Karpas-422 (cell line): ENCODE measurements around the gene ILDR2. TPM values are rescaled to one million over a fixed set of nuclear protein-coding genes. Genes with fewer than 3 reads are reported as not detected.
A peak's percentile ranks its signal among the peaks of the same experiment; 100 is the strongest.

Experiments used
- DNase-seq: peaks from one replicate; pipeline ENCODE4 v3.0.0-alpha.2; 2015
- H2AFZ ChIP-seq: fragments of 200-600 bp; sonication (generic); 2 replicates; pipeline ENCODE4 v1.6.1; 2014; ENCODE audit warnings: antibody characterized with exemption, low read length, mixed read lengths
- H3K27ac ChIP-seq: fragments of 200-600 bp; sonication (generic); 2 replicates; pipeline ENCODE4 v1.5.1; 2014; ENCODE audit warnings: mild to moderate bottlenecking, low read length, moderate library complexity
- H3K27me3 ChIP-seq: fragments of 200-600 bp; sonication (generic); 2 replicates; pipeline ENCODE4 v1.6.1; 2014; ENCODE audit warnings: low read length, mixed read lengths
- H3K36me3 ChIP-seq: fragments of 200-600 bp; sonication (generic); 2 replicates; pipeline ENCODE4 v1.6.1; 2014; ENCODE audit warnings: low read length, mixed read lengths; ENCODE audit not compliant: insufficient read depth
- H3K4me1 ChIP-seq: fragments of 200-600 bp; sonication (generic); 2 replicates; pipeline ENCODE4 v1.6.1; 2014; ENCODE audit warnings: mild to moderate bottlenecking, low read length, mixed read lengths
- H3K4me2 ChIP-seq: fragments of 200-600 bp; sonication (generic); 2 replicates; pipeline ENCODE4 v1.6.1; 2014; ENCODE audit warnings: low read length, low read depth, mild to moderate bottlenecking; ENCODE audit not compliant: poor library complexity, severe bottlenecking
- H3K4me3 ChIP-seq: fragments of 200-600 bp; sonication (generic); 2 replicates; pipeline ENCODE4 v1.5.1; 2014; ENCODE audit warnings: mild to moderate bottlenecking, antibody characterized with exemption, low read length, mixed read lengths
- H3K79me2 ChIP-seq: fragments of 200-600 bp; sonication (generic); 2 replicates; pipeline ENCODE4 v1.6.1; 2014; ENCODE audit warnings: mild to moderate bottlenecking, low read length, mixed read lengths
- H3K9ac ChIP-seq: fragments of 200-600 bp; sonication (generic); 2 replicates; pipeline ENCODE4 v1.6.0; 2014; ENCODE audit warnings: low read length
- H3K9me2 ChIP-seq: fragments of 200-600 bp; sonication (generic), shearing (Covaris generic); replicated peaks from 2 replicates; pipeline ENCODE4 v1.6.0; 2014; ENCODE audit warnings: mild to moderate bottlenecking, low read length, moderate library complexity; ENCODE audit not compliant: insufficient read depth
- H3K9me3 ChIP-seq: fragments of 300-700, 200-600 bp; sonication (generic); 2 replicates; pipeline ENCODE4 v1.6.1; 2014; ENCODE audit warnings: low read length, mixed read lengths
- H4K20me1 ChIP-seq: fragments of 200-600 bp; sonication (generic); 2 replicates; pipeline ENCODE4 v1.6.1; 2014; ENCODE audit warnings: mild to moderate bottlenecking, antibody characterized with exemption, low read length, low read depth; ENCODE audit not compliant: insufficient read depth
- total RNA-seq: library from RNA; depleted of rRNA; stranded (reverse); fragments of >200 nt; shearing (Covaris generic); gene quantifications from 2 replicates; pipeline ENCODE4 v1.2.3, GENCODE V29; 2014; ENCODE audit warnings: low replicate concordance

Gene ILDR2
- total RNA-seq, 1 experiment from 2014 or later, result 30.7 TPM

- peaks cover 5% of the 10 kb centered on the region for H3K9me3 ChIP-seq
- no peaks in the 10 kb centered on the region for H3K27me3 ChIP-seq
- 0 out of 2 replicates have a peak, but pooled peaks cover 5% of the 10 kb centered on the region for H3K4me1 ChIP-seq
Measured at GRCh38 chr1:166914111-166914510, 61.2 kb downstream of the ILDR2 start.

GRCh38 chr1:166911624-166912023 lies 63.7 kb downstream of the ILDR2 start:
- Histone ChIP-seq H3K9me3 (peaks cover 5% of the 10 kb centered on the region), H2AFZ (no peak overlapping the region), H3K27ac (no peak overlapping the region)

More at GRCh38 chr1:166914111-166914510, 61.2 kb downstream of the ILDR2 start:
- H3K4me2 ChIP-seq, result no peak overlapping the region
- no peak overlapping the region for H2AFZ ChIP-seq
- H4K20me1 ChIP-seq, result no peaks in the 10 kb centered on the region
- no peak for DNase-seq
- H3K9ac ChIP-seq, result no peak overlapping the region
- no peaks in the 10 kb centered on the region for H3K79me2 ChIP-seq
- no peaks in the 10 kb centered on the region for H3K9me2 ChIP-seq
- no peaks in the 10 kb centered on the region; the same call in 1 of the 2 replicates for H3K36me3 ChIP-seq
- no peak overlapping the region for H3K4me3 ChIP-seq
- no peak overlapping the region for H3K27ac ChIP-seq

GRCh38 chr1:166910396-166910994 lies 64.8 kb downstream of the ILDR2 start:
- Histone ChIP-seq H3K27me3 (no peaks in the 10 kb centered on the region), H3K9me3 (peaks cover 5% of the 10 kb centered on the region), H3K4me1 (peaks cover 17% of the 10 kb centered on the region), H3K27ac (no peak overlapping the region), H3K36me3 (no peaks in the 10 kb centered on the region; the same call in 1 of the 2 replicates), H3K79me2 (no peaks in the 10 kb centered on the region), H2AFZ (no peak overlapping the region), H3K9me2 (no peaks in the 10 kb centered on the region), H3K4me2 (no peak overlapping the region), H4K20me1 (no peaks in the 10 kb centered on the region), H3K4me3 (no peak overlapping the region), H3K9ac (no peak overlapping the region)
- peak; percentile 93 for DNase-seq

More at GRCh38 chr1:166911624-166912023, 63.7 kb downstream of the ILDR2 start:
- no peaks in the 10 kb centered on the region; the same call in 1 of the 2 replicates for H3K36me3 ChIP-seq
- no peaks in the 10 kb centered on the region for H3K79me2 ChIP-seq
- no peak overlapping the region for H3K9ac ChIP-seq
- peaks cover 14% of the 10 kb centered on the region for H3K4me1 ChIP-seq
- H3K27me3 ChIP-seq, result no peaks in the 10 kb centered on the region
- no peak overlapping the region for H3K4me2 ChIP-seq
- H3K9me2 ChIP-seq, result no peaks in the 10 kb centered on the region
- H3K4me3 ChIP-seq, result no peak overlapping the region
- H4K20me1 ChIP-seq, result no peaks in the 10 kb centered on the region
- no peak for DNase-seq

- Histone ChIP-seq H3K9me2 (no peaks in the 10 kb centered on the region), H3K27ac (no peak overlapping the region), H4K20me1 (no peaks in the 10 kb centered on the region), H3K79me2 (no peaks in the 10 kb centered on the region), H3K4me3 (no peak overlapping the region), H3K4me1 (peaks cover 26% of the 10 kb centered on the region), H3K9me3 (peaks cover 5% of the 10 kb centered on the region), H3K9ac (no peak overlapping the region), H2AFZ (no peak overlapping the region), H3K4me2 (no peak overlapping the region), H3K27me3 (no peaks in the 10 kb centered on the region), H3K36me3 (no peaks in the 10 kb centered on the region; the same call in 1 of the 2 replicates)
- DNase-seq, result no peak
Measured at GRCh38 chr1:166908942-166909341, 66.4 kb downstream of the ILDR2 start.

GRCh38 chr1:166907763-166908162 lies 67.6 kb downstream of the ILDR2 start:
- H2AFZ ChIP-seq, result peak overlapping the region; percentile 87; the same call in 1 of the 2 replicates
- no peak overlapping the region for H3K9ac ChIP-seq
- no peak overlapping the region for H3K4me3 ChIP-seq
- peaks cover 36% of the 10 kb centered on the region for H3K4me1 ChIP-seq
- no peak overlapping the region for H3K27ac ChIP-seq
- no peaks in the 10 kb centered on the region for H3K9me2 ChIP-seq
- H4K20me1 ChIP-seq, result no peaks in the 10 kb centered on the region
- no peaks in the 10 kb centered on the region for H3K27me3 ChIP-seq
- DNase-seq, result peak; percentile 68
- no peak overlapping the region for H3K4me2 ChIP-seq
- no peaks in the 10 kb centered on the region; the same call in 1 of the 2 replicates for H3K36me3 ChIP-seq
- H3K9me3 ChIP-seq, result peaks cover 5% of the 10 kb centered on the region
- H3K79me2 ChIP-seq, result no peaks in the 10 kb centered on the region

GRCh38 chr1:166907051-166907450 lies 68.3 kb downstream of the ILDR2 start:
- H2AFZ ChIP-seq, result no peak overlapping the region
- DNase-seq, result no peak

GRCh38 chr1:166906647-166907046 lies 68.7 kb downstream of the ILDR2 start:
- Histone ChIP-seq H4K20me1 (no peaks in the 10 kb centered on the region), H3K27me3 (no peaks in the 10 kb centered on the region), H3K4me3 (no peak overlapping the region), H3K4me2 (no peak overlapping the region), H2AFZ (no peak overlapping the region), H3K4me1 (peaks cover 36% of the 10 kb centered on the region), H3K79me2 (no peaks in the 10 kb centered on the region), H3K9me3 (peaks cover 5% of the 10 kb centered on the region), H3K9ac (no peak overlapping the region), H3K9me2 (no peaks in the 10 kb centered on the region), H3K27ac (no peak overlapping the region), H3K36me3 (no peaks in the 10 kb centered on the region; the same call in 1 of the 2 replicates)
- no peak for DNase-seq

More at GRCh38 chr1:166907051-166907450, 68.3 kb downstream of the ILDR2 start:
- H3K27me3 ChIP-seq, result no peaks in the 10 kb centered on the region
- H3K36me3 ChIP-seq, result no peaks in the 10 kb centered on the region; the same call in 1 of the 2 replicates
- H3K4me1 ChIP-seq, result peaks cover 36% of the 10 kb centered on the region
- no peak overlapping the region for H3K9ac ChIP-seq
- H3K4me2 ChIP-seq, result no peak overlapping the region
- no peaks in the 10 kb centered on the region for H3K79me2 ChIP-seq
- no peaks in the 10 kb centered on the region for H3K9me2 ChIP-seq
- no peak overlapping the region for H3K27ac ChIP-seq
- H3K4me3 ChIP-seq, result no peak overlapping the region
- peaks cover 5% of the 10 kb centered on the region for H3K9me3 ChIP-seq
- no peaks in the 10 kb centered on the region for H4K20me1 ChIP-seq

- H3K79me2 ChIP-seq, result no peaks in the 10 kb centered on the region
- DNase-seq, result no peak
- H3K4me3 ChIP-seq, result no peak overlapping the region
- H3K9me3 ChIP-seq, result peaks cover under 1% of the 10 kb centered on the region; the same call in 1 of the 2 replicates
- H3K27ac ChIP-seq, result no peak overlapping the region
- H4K20me1 ChIP-seq, result no peaks in the 10 kb centered on the region
- H3K27me3 ChIP-seq, result no peaks in the 10 kb centered on the region
- no peak overlapping the region for H3K9ac ChIP-seq
- no peak overlapping the region for H3K4me2 ChIP-seq
- H2AFZ ChIP-seq, result no peak overlapping the region
- H3K4me1 ChIP-seq, result peaks cover 42% of the 10 kb centered on the region
- no peaks in the 10 kb centered on the region for H3K36me3 ChIP-seq
- no peaks in the 10 kb centered on the region for H3K9me2 ChIP-seq
Measured at GRCh38 chr1:166905900-166906299, 69.4 kb downstream of the ILDR2 start.
